HG02571 (cell line): ENCODE measurements around the gene CDC123.
"Not testable (repeated sequence)": the region's sequence is repeated elsewhere in the genome, so short reads cannot be mapped to it uniquely, and the experiment has no call there.

Experiments used
- ATAC-seq: cut with Tn5 transposase; IDR thresholded peaks from one replicate; pipeline ENCODE4 v1.9.1; 2021; ENCODE audit warnings: mild to moderate bottlenecking, moderate library complexity; ENCODE audit not compliant: unreplicated experiment

CDC123 gene

GRCh38 chr10:12189426-12189825, 6.6 kb upstream of the CDC123 start:
- no peak for ATAC-seq

- no peak for ATAC-seq
Observed at GRCh38 chr10:12191715-12192114, 4.3 kb upstream of the CDC123 start.

- ATAC-seq = no peak
Observed at GRCh38 chr10:12193193-12193592, 2.8 kb upstream of the CDC123 start.

GRCh38 chr10:12194752-12195271, 1.2 kb upstream of the CDC123 start:
- no peak for ATAC-seq

- peak; percentile 27 for ATAC-seq
Observed at GRCh38 chr10:12195281-12195602, 746 bp upstream of the CDC123 start.

- no peak for ATAC-seq
Observed at GRCh38 chr10:12196531-12197211, 683 bp downstream of the CDC123 start.

- ATAC-seq = no peak
Observed at GRCh38 chr10:12198156-12198555, 2.2 kb downstream of the CDC123 start.

GRCh38 chr10:12200850-12201249, 4.9 kb downstream of the CDC123 start:
- no peak for ATAC-seq

GRCh38 chr10:12201543-12201942, 5.6 kb downstream of the CDC123 start:
- ATAC-seq = no peak

- ATAC-seq = no peak
Observed at GRCh38 chr10:12202226-12202625, 6.2 kb downstream of the CDC123 start.

GRCh38 chr10:12205082-12205481, 9.1 kb downstream of the CDC123 start:
- no peak for ATAC-seq

GRCh38 chr10:12207114-12207513, 11.1 kb downstream of the CDC123 start:
- ATAC-seq = no peak

GRCh38 chr10:12208460-12208859, 12.5 kb downstream of the CDC123 start:
- ATAC-seq = no peak

GRCh38 chr10:12212454-12212853, 16.5 kb downstream of the CDC123 start:
- no peak for ATAC-seq

GRCh38 chr10:12213621-12214020, 17.6 kb downstream of the CDC123 start:
- ATAC-seq = no peak

- no peak for ATAC-seq
Observed at GRCh38 chr10:12214093-12214492, 18.1 kb downstream of the CDC123 start.

- ATAC-seq = no peak
Observed at GRCh38 chr10:12214763-12215218, 18.8 kb downstream of the CDC123 start.

GRCh38 chr10:12218991-12219390, 23.0 kb downstream of the CDC123 start:
- no peak for ATAC-seq

GRCh38 chr10:12221323-12222298, 25.6 kb downstream of the CDC123 start:
- no peak for ATAC-seq

- ATAC-seq = no peak
Observed at GRCh38 chr10:12225444-12225843, 29.5 kb downstream of the CDC123 start.

GRCh38 chr10:12226438-12226837, 30.4 kb downstream of the CDC123 start:
- not testable (repeated sequence) for ATAC-seq

GRCh38 chr10:12228851-12229250, 32.9 kb downstream of the CDC123 start:
- no peak for ATAC-seq
